Activated T-helper 2 cell treated with anti-CD3 and anti-CD28 coated beads, Interferon-gamma antibody, Interleukin-2, Interleukin-4, amounts not matched to agents 10 μg/mL and 5 μg/mL and 100 μg/mL, durations not matched to agents 14 hours and 24 hours and 36 hours (primary cell): ENCODE measurements around the gene COX15. TPM values are rescaled to one million over a fixed set of nuclear protein-coding genes. Genes with fewer than 3 reads are reported as not detected.

Experiments used
- DNase-seq: peaks from one replicate; pipeline ENCODE4 v3.0.0; 2021; ENCODE audit warnings: low spot score
- H3K27ac Mint-ChIP-seq: one replicate; pipeline ENCODE4 v1.8.0; 2021; ENCODE audit warnings: mixed read lengths
- H3K27me3 Mint-ChIP-seq: one replicate; pipeline ENCODE4 v1.8.0; 2021; ENCODE audit warnings: low read depth, mixed read lengths
- H3K36me3 Mint-ChIP-seq: one replicate; pipeline ENCODE4 v1.8.0; 2021; ENCODE audit warnings: low read depth, mixed read lengths
- H3K4me1 Mint-ChIP-seq: one replicate; pipeline ENCODE4 v1.8.0; 2021; ENCODE audit warnings: low read depth, mixed read lengths
- H3K4me3 Mint-ChIP-seq: one replicate; pipeline ENCODE4 v1.8.0; 2021; ENCODE audit warnings: low read depth, mild to moderate bottlenecking, moderate library complexity, mixed read lengths
- H3K9me3 Mint-ChIP-seq: one replicate; pipeline ENCODE4 v1.8.0; 2021; ENCODE audit warnings: mixed read lengths
- intact Hi-C: fragments of 100-400 bp; cut with micrococcal nuclease; formaldehyde crosslinking; loops from one replicate; pipeline ENCODE4 v1.15.1; 2023
- total RNA-seq: library from RNA; stranded (reverse); gene quantifications from 2 replicates; pipeline ENCODE4 v1.2.3, GENCODE V29; 2022

The COX15 gene
- 33.9 and 35.2 TPM in 2 replicates for total RNA-seq

GRCh38 chr10:99732033-99732842 lies at the start of gene COX15, which contains the start of gene CUTC:
TSS of gene COX15 (minus strand) at chr10:99732127. CDS start at chr10:99732049, 78 bp downstream.
TSS of gene CUTC (plus strand) at chr10:99732234. CDS start at chr10:99732349, 115 bp downstream.
- H3K9me3 Mint-ChIP-seq: peaks cover 2% of the 10 kb centered on the region
- intact Hi-C loops: loop anchor here (1.0 to 10.0 kb wide), 6 partner anchors 73 to 1180 kb away; partner anchors contain the start of genes DNMBP, ENTPD7, GOT1 and SEC31B
- H3K27ac Mint-ChIP-seq: peak within 1 kb of the TSS; percentile 99
- H3K4me1 Mint-ChIP-seq: peaks cover 24% of the 10 kb centered on the region
- peak within 1 kb of the TSS; percentile 99 for H3K4me3 Mint-ChIP-seq
- peak; percentile 94 for DNase-seq
- peaks cover 47% of the 10 kb centered on the region for H3K36me3 Mint-ChIP-seq
- no peaks in the 10 kb centered on the region for H3K27me3 Mint-ChIP-seq

- peaks cover 5% of the 10 kb centered on the region for H3K27me3 Mint-ChIP-seq
- H3K4me1 Mint-ChIP-seq: peaks cover 3% of the 10 kb centered on the region
- intact Hi-C loops: no loop called here
- no peaks in the 10 kb centered on the region for H3K36me3 Mint-ChIP-seq
- no peak for DNase-seq
- no peak overlapping the region for H3K27ac Mint-ChIP-seq
- H3K9me3 Mint-ChIP-seq: no peaks in the 10 kb centered on the region
- no peak overlapping the region for H3K4me3 Mint-ChIP-seq
Measured at GRCh38 chr10:99779335-99779734, 47.4 kb upstream of the COX15 start.

GRCh38 chr10:99777918-99778714 lies 46.2 kb upstream of the COX15 start:
- H3K4me1 Mint-ChIP-seq: peaks cover 3% of the 10 kb centered on the region
- no peak for DNase-seq
- intact Hi-C loops: no loop called here
- H3K27me3 Mint-ChIP-seq: peaks cover 5% of the 10 kb centered on the region
- H3K36me3 Mint-ChIP-seq: no peaks in the 10 kb centered on the region
- H3K9me3 Mint-ChIP-seq: no peaks in the 10 kb centered on the region
- no peak overlapping the region for H3K4me3 Mint-ChIP-seq
- H3K27ac Mint-ChIP-seq: no peak overlapping the region

- Mint-ChIP-seq H3K36me3 (no peaks in the 10 kb centered on the region), H3K27me3 (peaks cover 5% of the 10 kb centered on the region), H3K9me3 (no peaks in the 10 kb centered on the region), H3K4me1 (peaks cover 3% of the 10 kb centered on the region), H3K27ac (no peak overlapping the region), H3K4me3 (no peak overlapping the region)
- intact Hi-C loops: no loop called here
- DNase-seq: no peak
Measured at GRCh38 chr10:99775850-99776249, 43.9 kb upstream of the COX15 start.

DNA sequence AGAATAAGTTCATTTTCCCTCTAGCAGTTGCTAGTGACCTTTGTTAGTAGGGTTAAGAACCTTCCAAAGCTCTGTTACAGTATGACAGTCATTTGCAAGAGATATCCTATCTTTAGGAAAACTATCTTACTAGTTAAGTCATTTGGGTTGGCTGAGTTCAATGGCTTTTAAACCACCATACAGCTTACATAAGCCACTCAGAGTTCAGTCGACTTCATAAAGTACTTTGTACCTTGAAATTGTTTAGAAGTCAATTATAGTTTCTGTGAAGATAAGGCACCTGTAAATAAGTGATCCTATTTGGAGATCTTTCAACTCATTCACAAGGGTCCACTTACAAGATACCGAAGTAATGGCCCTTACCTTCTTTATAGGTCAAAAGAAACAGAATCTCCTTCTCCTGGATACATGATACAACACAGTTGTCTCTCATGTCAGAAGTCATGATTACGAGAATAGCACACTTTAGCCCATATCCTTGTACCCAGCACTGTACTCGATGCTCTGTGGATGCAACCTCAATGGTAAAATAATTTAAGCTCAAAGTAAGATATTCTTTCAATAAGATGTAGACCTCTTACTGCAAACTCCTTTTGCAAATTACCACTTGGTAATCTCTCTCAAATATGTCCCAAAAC lies 38.6 kb upstream of the COX15 start:
- Mint-ChIP-seq H3K27me3 (no peaks in the 10 kb centered on the region), H3K4me1 (peaks cover 3% of the 10 kb centered on the region), H3K27ac (no peak overlapping the region), H3K9me3 (no peaks in the 10 kb centered on the region), H3K4me3 (no peak overlapping the region), H3K36me3 (no peaks in the 10 kb centered on the region)
- intact Hi-C loops: no loop called here
- no peak for DNase-seq

GRCh38 chr10:99769706-99770105 lies 37.8 kb upstream of the COX15 start:
- Mint-ChIP-seq H3K36me3 (no peaks in the 10 kb centered on the region), H3K4me1 (peaks cover 3% of the 10 kb centered on the region), H3K27me3 (no peaks in the 10 kb centered on the region), H3K4me3 (no peak overlapping the region), H3K9me3 (no peaks in the 10 kb centered on the region), H3K27ac (no peak overlapping the region)
- intact Hi-C loops: no loop called here
- no peak for DNase-seq

GRCh38 chr10:99768556-99768955 lies 36.6 kb upstream of the COX15 start:
- H3K9me3 Mint-ChIP-seq: no peaks in the 10 kb centered on the region
- intact Hi-C loops: no loop called here
- H3K4me1 Mint-ChIP-seq: peaks cover 3% of the 10 kb centered on the region
- no peaks in the 10 kb centered on the region for H3K27me3 Mint-ChIP-seq
- DNase-seq: no peak
- no peak overlapping the region for H3K4me3 Mint-ChIP-seq
- H3K27ac Mint-ChIP-seq: no peak overlapping the region
- H3K36me3 Mint-ChIP-seq: peaks cover 9% of the 10 kb centered on the region

DNA sequence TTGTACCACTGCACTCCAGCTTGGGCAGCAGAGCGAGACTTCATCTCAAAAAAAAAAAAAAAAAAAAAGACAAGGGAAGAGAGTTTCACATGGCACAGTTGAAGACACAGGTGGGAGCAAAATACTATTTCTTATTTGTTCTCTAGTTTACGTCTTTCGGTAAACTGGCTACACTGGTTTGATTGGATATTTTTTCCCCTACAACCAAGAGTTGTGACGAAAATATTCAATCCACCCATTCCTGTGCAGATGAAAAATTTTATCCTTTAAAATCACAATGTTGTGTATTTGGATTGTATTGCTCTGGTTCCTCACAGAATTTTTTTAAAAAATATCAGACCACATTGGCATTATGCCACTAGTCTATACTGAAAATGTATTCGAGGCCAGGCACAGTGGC lies 36.0 kb upstream of the COX15 start:
- H3K36me3 Mint-ChIP-seq: peaks cover 12% of the 10 kb centered on the region
- intact Hi-C loops: no loop called here
- peaks cover 3% of the 10 kb centered on the region for H3K4me1 Mint-ChIP-seq
- no peak overlapping the region for H3K27ac Mint-ChIP-seq
- no peak for DNase-seq
- H3K9me3 Mint-ChIP-seq: no peaks in the 10 kb centered on the region
- no peak overlapping the region for H3K4me3 Mint-ChIP-seq
- no peaks in the 10 kb centered on the region for H3K27me3 Mint-ChIP-seq

- no peak overlapping the region for H3K4me3 Mint-ChIP-seq
Measured at GRCh38 chr10:99766302-99766681, 34.4 kb upstream of the COX15 start.

DNA sequence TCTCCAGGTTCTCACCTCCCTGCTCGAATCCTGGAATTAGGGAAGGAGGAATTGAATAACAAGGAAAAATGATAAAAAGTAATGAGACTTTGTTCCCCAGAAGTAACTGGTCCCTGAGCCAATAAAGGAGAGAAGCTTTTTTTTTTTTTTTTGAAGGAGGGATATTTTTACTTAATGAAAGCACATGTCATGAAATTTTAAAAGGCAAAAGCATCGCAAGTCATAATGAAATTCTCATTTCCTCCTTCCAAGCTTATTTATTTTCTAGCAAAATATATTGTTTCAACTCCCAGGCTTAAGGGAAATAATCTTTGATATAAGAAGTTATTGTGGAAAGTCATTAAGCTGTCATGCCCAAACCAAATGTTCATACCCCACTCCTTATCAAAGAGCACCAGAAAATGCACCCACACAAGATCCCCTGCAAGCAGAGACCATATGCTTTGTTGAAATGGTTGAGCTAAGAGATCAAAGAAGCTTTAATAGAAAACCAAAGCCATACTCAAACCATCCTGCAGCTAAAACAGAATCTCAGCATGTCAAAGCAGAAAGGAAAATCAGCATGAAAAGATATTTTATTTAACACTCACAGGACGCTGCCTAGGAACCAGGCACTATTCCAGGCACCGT lies 33.9 kb upstream of the COX15 start:
- Mint-ChIP-seq H3K27ac (no peak overlapping the region), H3K9me3 (no peaks in the 10 kb centered on the region), H3K4me1 (peaks cover 3% of the 10 kb centered on the region), H3K36me3 (peaks cover 26% of the 10 kb centered on the region), H3K27me3 (no peaks in the 10 kb centered on the region), H3K4me3 (no peak overlapping the region)
- intact Hi-C loops: no loop called here
- DNase-seq: no peak

More at GRCh38 chr10:99766302-99766681, 34.4 kb upstream of the COX15 start:
- no peak for DNase-seq
- Mint-ChIP-seq H3K27me3 (no peaks in the 10 kb centered on the region), H3K27ac (no peak overlapping the region), H3K36me3 (peaks cover 22% of the 10 kb centered on the region), H3K4me1 (peaks cover 3% of the 10 kb centered on the region), H3K9me3 (no peaks in the 10 kb centered on the region)
- intact Hi-C loops: no loop called here

- H3K36me3 Mint-ChIP-seq: peaks cover 58% of the 10 kb centered on the region
- H3K9me3 Mint-ChIP-seq: no peaks in the 10 kb centered on the region
- H3K4me3 Mint-ChIP-seq: no peak overlapping the region
- H3K4me1 Mint-ChIP-seq: peaks cover 3% of the 10 kb centered on the region
- no peak overlapping the region for H3K27ac Mint-ChIP-seq
- DNase-seq: no peak
- H3K27me3 Mint-ChIP-seq: no peaks in the 10 kb centered on the region
- intact Hi-C loops: no loop called here
Measured at GRCh38 chr10:99761365-99761764, 29.4 kb upstream of the COX15 start.

DNA sequence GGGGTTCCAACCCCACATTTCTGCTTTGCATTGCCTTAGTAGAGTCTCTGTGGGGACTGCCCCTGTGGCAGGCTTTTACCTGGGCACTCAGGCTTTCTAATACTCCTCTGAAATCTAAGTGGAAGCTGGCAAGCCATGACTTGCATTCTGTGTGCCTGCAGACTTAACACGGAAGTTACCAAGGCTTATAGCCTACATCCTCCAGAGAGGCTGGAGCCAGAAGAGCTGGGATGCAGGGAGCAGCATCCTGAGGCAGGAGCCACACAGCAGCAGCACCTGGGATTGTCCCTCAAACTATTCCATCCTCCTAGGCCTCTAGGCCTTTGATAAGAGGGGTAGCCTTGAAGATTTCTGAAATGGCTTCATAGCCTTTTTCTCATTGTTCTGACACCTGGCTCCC lies 28.4 kb upstream of the COX15 start:
- no peak for DNase-seq
- no peaks in the 10 kb centered on the region for H3K4me1 Mint-ChIP-seq
- peaks cover 66% of the 10 kb centered on the region for H3K36me3 Mint-ChIP-seq
- H3K27ac Mint-ChIP-seq: no peak overlapping the region
- H3K4me3 Mint-ChIP-seq: no peak overlapping the region
- H3K27me3 Mint-ChIP-seq: no peaks in the 10 kb centered on the region
- no peaks in the 10 kb centered on the region for H3K9me3 Mint-ChIP-seq
- intact Hi-C loops: no loop called here
